Mammary epithelial cell (primary cell): ENCODE results near the gene CPA2.

Experiments
- EZH2 ChIP-seq: IDR thresholded peaks from 2 replicates; pipeline ENCODE4 v1.6.1; 2012; ENCODE audit warnings: low read length, inconsistent platforms, borderline replicate concordance
- TF ChIP-seq, protein P1 (sequence below), 2 donors: IDR thresholded peaks in 1 of 2; conservative IDR thresholded peaks in 1 of 2; 2 replicates each; pipeline ENCODE4 v1.5.1; 2011 to 2012; ENCODE audit warnings: inconsistent platforms in 2 of 2, low read length in 2 of 2, mild to moderate bottlenecking in 2 of 2, control low read depth in 1 of 2, low read depth in 1 of 2; ENCODE audit not compliant: insufficient read depth in 1 of 2; ENCODE audit errors: extremely low read depth in 1 of 2

DNA sequence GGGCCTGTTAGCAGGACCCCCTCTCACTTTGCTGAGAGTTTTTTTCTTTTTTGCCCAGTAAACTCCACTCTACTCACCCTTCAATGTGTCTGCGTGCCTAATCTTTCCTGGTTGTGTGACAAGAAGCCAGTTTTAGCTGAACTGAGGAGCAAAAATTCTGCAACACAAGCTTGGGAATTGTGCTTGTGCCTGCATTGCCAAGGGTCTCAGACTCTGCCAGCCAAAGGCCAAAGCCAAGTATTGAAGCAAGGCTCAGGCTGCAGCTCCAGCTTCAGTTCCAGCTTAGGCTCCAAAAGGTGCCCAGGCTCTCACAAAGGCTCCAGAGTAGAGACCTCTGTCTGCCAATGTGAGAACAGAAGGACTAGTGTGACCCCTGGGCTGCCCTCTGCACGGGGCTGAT is 4.2 kb upstream of the CPA2 start:
- TF ChIP-seq, protein P1, sequence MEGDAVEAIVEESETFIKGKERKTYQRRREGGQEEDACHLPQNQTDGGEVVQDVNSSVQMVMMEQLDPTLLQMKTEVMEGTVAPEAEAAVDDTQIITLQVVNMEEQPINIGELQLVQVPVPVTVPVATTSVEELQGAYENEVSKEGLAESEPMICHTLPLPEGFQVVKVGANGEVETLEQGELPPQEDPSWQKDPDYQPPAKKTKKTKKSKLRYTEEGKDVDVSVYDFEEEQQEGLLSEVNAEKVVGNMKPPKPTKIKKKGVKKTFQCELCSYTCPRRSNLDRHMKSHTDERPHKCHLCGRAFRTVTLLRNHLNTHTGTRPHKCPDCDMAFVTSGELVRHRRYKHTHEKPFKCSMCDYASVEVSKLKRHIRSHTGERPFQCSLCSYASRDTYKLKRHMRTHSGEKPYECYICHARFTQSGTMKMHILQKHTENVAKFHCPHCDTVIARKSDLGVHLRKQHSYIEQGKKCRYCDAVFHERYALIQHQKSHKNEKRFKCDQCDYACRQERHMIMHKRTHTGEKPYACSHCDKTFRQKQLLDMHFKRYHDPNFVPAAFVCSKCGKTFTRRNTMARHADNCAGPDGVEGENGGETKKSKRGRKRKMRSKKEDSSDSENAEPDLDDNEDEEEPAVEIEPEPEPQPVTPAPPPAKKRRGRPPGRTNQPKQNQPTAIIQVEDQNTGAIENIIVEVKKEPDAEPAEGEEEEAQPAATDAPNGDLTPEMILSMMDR (conservative IDR thresholded peaks at IDR 0.05 in 1 of 2, IDR thresholded peaks at IDR 0.05 in 1 of 2; ENCODE audit: extremely low read depth in 1 of 2, insufficient read depth in 1 of 2, low read depth in 1 of 2, low read length in 2 of 2): no peak
- TF ChIP-seq EZH2: no peak
